ENCODE measurements around the gene TIMP3.

DNA sequence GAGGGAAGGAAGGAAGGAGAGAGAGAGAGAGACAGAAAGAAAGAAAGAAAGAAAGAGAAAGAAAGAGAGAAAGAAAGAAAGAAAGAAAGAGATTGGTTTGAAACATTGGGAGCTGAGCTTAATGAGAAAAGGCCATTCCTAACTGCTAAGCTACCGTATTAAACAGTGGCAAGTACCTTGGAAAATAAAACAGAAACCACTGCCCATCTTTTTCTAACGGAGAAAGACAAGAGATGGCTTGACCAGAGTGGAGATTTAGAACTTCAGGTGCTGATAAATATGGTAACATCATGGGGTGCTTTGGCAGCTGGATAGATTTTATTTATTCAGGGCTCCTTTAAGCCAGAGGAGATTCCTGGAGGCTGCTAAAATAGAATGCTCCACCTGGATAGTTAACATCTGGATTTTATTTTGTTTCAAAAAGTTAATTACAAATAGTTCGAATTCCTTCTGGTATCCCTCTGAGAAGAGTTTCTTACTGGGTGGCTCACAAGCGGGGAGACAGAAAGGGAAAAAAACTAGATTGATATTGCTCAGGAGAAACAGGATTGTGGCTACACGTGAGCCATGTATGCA, 12.9 kb downstream of the TIMP3 start:
- TF ChIP-seq POLR2A (IDR thresholded peaks at IDR 0.05) = no peak
- TF ChIP-seq, protein P1, sequence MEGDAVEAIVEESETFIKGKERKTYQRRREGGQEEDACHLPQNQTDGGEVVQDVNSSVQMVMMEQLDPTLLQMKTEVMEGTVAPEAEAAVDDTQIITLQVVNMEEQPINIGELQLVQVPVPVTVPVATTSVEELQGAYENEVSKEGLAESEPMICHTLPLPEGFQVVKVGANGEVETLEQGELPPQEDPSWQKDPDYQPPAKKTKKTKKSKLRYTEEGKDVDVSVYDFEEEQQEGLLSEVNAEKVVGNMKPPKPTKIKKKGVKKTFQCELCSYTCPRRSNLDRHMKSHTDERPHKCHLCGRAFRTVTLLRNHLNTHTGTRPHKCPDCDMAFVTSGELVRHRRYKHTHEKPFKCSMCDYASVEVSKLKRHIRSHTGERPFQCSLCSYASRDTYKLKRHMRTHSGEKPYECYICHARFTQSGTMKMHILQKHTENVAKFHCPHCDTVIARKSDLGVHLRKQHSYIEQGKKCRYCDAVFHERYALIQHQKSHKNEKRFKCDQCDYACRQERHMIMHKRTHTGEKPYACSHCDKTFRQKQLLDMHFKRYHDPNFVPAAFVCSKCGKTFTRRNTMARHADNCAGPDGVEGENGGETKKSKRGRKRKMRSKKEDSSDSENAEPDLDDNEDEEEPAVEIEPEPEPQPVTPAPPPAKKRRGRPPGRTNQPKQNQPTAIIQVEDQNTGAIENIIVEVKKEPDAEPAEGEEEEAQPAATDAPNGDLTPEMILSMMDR (IDR thresholded peaks at IDR 0.05) = no peak

All from lower leg skin (tissue), 3 donors.